ENCODE data around the gene ZNF362.

ZNF362 gene

DNA sequence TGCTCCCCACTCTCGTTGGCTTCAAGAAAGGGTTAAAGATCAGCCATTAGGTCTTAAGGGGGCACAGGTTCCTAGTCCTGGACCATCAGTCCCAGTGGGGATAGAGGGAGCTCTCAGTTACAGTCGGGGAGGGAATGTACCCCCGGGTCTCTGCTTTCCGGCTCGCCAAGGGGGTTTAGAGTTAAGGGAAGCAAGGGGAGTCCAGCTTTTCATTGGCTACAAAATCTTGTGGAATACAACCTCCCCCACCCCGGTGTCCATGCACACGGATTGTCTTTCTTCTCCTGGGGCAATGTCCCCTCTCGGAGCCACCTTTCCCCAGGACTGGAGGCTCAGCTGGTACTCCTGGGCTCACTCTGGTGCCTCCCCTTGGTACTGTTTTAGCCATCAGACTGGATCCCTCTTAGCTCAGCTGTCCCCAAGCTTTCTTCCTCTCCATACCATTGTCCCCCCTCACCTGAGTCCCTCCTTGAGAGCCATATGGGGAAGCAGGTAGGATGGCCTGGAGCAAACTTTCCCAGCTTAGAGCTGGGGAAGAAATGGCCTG lies 64.4 kb downstream of the ZNF362 start, which contains the start of gene A3GALT2:
Gene A3GALT2 (minus strand): TSS at position 480 of the 547 bp plus-strand sequence. CDS start 0 bp downstream, at position 480.
- H3K4me3 ChIP-seq (ENCODE audit: low read depth, low read length), result no peak within 1 kb of the TSS
- DNase-seq (ENCODE audit: low read depth), result no peak
- TF ChIP-seq CTCF (IDR thresholded peaks at IDR 0.05; ENCODE audit: low read depth, low read length, missing control alignments), result no peak

GRCh38 chr1:33321178-33321577 lies 64.9 kb downstream of the ZNF362 start:
- no peak overlapping the region for H3K4me3 ChIP-seq (ENCODE audit: low read depth, low read length)
- DNase-seq (ENCODE audit: low read depth), result no peak
- no peak for TF ChIP-seq CTCF (IDR thresholded peaks at IDR 0.05; ENCODE audit: low read depth, low read length, missing control alignments)

DNA sequence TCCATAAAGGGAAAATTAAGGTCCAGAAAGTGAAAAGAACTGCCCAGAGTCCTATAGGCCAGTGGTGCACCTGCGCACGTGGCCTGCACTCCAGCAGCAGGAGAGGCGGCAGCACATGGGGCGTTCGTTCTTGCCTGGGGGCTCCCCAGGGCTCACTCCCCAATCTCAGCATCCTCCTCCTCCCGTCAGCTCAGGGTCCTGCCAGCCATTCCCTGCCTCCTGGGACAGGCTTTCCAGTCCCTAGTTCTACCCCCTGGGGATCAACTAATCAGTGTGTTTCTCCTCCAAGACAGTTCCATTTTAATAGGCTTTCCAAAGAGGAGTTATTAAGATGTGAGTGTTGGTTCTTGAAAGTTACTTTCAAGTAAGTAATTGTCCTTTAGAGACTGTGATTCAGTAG lies 65.8 kb downstream of the ZNF362 start:
- DNase-seq (ENCODE audit: low read depth), result no peak
- no peak for TF ChIP-seq CTCF (IDR thresholded peaks at IDR 0.05; ENCODE audit: low read depth, low read length, missing control alignments)

DNA sequence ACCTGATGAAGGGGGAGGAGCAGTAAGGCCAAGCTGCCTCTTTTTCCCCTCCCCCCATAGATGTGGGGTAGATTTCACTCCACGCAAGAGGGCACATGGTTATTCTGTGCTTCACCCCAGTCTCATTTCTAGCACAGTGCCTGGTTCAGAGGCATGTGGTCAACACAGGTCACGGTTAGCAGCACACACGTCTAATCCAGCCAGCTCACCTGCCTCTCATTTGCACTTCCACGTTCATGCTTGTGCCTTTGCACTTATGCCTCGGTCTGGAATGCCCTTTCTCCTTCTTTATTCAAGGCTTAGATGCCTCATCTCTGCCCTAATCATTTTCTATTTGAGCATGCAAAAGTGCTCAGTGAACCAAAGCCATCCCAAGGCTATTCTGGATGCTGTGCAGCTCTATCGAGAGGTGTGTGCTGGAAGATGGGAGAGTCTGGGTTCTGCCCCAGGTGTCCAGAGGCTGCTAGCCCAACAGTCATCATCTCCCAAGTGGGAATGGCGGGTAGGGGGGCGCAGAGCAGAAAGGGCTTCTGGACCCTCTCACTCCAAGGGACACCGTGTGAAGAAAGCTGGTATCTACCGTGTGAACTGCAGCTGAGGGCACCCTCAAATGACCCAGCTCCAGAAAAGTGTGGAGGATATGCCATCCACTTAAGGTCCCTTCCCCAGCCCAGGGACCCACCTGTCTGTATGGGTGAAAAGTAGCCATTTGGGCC lies 66.7 kb downstream of the ZNF362 start:
- no peak for TF ChIP-seq CTCF (IDR thresholded peaks at IDR 0.05; ENCODE audit: low read depth, low read length, missing control alignments)
- no peak for DNase-seq (ENCODE audit: low read depth)
- no peak overlapping the region for H3K4me3 ChIP-seq (ENCODE audit: low read depth, low read length)

More for the DNA sequence above, 65.8 kb downstream of the ZNF362 start:
- H3K4me3 ChIP-seq (ENCODE audit: low read depth, low read length), result no peak overlapping the region

DNA sequence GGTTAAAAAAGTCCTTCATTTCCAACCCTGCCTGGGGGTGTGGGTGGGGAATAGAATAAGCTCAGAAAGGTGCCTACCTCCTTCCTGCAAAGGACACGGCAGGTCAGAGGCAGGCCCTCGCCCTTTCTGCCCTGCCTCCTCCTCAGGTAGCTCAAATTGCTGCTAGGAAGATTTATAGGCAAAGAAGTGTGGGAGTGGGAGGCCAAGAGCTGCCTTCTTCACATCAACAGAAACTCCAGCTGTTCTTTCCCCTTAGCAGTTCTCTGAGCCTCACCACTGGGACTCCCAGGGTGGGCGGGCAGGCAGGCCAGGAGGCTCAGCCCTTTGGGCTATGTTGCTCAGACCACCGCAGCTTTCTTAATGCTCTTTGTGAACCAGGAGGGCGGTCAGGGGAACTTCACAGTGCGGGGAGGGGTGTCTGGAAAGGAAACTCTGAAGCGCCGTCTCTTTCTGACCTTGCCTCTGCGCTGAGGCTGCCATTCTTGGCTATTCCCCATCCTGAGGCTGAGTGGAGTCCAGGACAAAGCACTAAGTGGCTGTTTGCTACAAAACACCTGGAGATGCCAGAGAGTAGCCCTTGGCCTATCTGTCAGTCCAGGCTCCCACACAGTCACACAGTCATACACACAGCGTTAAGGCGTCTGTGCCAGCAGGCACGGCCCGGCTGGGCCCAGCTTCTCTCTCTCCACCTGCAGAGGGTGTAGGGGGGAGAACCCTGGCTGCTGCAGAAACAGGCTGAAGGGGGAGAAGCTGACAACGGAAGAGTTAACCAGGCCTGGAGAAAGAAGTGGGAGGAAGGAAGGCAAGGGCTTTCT lies 67.6 kb downstream of the ZNF362 start:
- H3K4me3 ChIP-seq (ENCODE audit: low read depth, low read length), result no peak overlapping the region
- no peak for DNase-seq (ENCODE audit: low read depth)
- no peak for TF ChIP-seq CTCF (IDR thresholded peaks at IDR 0.05; ENCODE audit: low read depth, low read length, missing control alignments)

DNA sequence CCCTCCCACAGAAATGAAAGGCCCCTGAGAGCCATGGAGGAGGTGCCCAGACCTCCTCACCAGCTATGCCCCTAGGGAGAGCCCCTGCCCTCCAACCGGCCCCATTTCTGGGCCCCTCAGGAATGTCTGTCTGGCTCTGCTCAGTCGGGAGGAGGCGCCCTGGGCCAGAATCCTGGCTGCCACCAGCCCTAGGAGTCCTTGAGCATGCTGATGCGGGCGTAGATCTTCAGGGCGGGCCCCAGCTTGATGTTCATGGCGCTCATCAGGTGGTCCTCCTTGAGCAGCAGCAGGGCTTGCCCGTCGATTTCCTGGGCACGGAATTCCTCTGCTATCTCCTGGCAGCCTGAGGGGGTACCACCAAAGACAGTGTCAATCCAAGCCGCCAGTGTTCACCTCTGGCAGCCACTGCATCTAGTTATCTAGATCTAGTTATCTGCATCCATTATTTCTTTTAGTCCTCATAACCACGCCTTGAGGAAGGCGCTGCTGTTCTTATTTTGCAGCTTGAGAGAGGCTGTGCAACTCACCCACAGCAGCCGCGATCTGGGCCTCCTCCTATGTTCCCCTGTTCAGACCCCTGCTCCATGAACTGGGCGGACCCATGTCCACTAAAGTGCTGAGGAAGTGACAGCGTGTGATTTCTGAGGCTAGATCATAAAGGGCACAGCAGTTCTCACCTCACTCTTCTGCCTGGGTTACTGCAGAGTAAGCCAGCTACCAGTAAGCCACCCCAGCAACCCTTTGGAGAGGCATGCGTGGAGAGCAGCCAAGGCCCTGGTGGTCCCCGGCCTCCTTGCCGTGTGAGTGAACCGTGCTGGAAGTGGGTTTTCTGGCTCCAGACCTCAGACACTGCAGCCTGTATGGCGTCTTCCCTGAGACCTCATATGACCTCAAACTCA lies 68.6 kb downstream of the ZNF362 start:
- DNase-seq (ENCODE audit: low read depth), result no peak
- no peak for TF ChIP-seq CTCF (IDR thresholded peaks at IDR 0.05; ENCODE audit: low read depth, low read length, missing control alignments)
- H3K4me3 ChIP-seq (ENCODE audit: low read depth, low read length), result no peak overlapping the region
